ENCODE measurements around the gene CACNA1H. TPM values are rescaled to one million over a fixed set of nuclear protein-coding genes. Genes with fewer than 3 reads are reported as not detected.
"Not testable (repeated sequence)": the region's sequence is repeated elsewhere in the genome, so short reads cannot be mapped to it uniquely, and the experiment has no call there.

Gene CACNA1H
- total and polyA plus RNA-seq, 2 of the 4 experiments (the other 2 are of a cell fraction): 1.6 to 5.8 TPM

- H4K8ac ChIP-seq (ENCODE audit: low read depth in 2 of 2, low read length in 2 of 2); H2AK9ac ChIP-seq (replicated peaks; ENCODE audit: low read depth, low read length, poor library complexity); H4K5ac ChIP-seq (ENCODE audit: low read depth, low read length); ATAC-seq (ENCODE audit: low read depth); H4K20me1 ChIP-seq (ENCODE audit: insufficient read depth, low read length); H2BK20ac ChIP-seq (ENCODE audit: low read depth, low read length); H2AK5ac ChIP-seq (ENCODE audit: low read depth, low read length); H3K23ac ChIP-seq (ENCODE audit: low read depth, low read length); H3K4me2 ChIP-seq (ENCODE audit: low read depth, low read length); H3K4me3 ChIP-seq (ENCODE audit: insufficient read depth, low read depth, low read length); DNase-seq; in situ Hi-C loops (cut with MboI; ENCODE audit: low sequenced_read_pairs); H2AFZ ChIP-seq (replicated peaks; ENCODE audit: low read length, poor library complexity); H2BK120ac ChIP-seq (ENCODE audit: low read depth, low read length); POLR2A ChIA-PET (ENCODE audit: unreplicated experiment); H3K79me1 ChIP-seq (ENCODE audit: low read depth in 1 of 2, low read length in 2 of 2); H3K9me1 ChIP-seq (ENCODE audit: insufficient read depth, low read length); H3K9me3 ChIP-seq (ENCODE audit: control insufficient read depth, insufficient read depth, low read length); H2BK15ac ChIP-seq (ENCODE audit: low read depth, low read length); H3K18ac ChIP-seq (ENCODE audit: low read depth, low read length); H4K91ac ChIP-seq (ENCODE audit: insufficient read depth, low read depth, low read length); H3K27ac ChIP-seq (ENCODE audit: insufficient read depth, low read length); H3K14ac ChIP-seq (replicated peaks; ENCODE audit: low read depth, low read length); dilution Hi-C loops (cut with HindIII; ENCODE audit: low sequenced_read_pairs, unreplicated experiment); BruUV-seq (replicated peaks); H3K9ac ChIP-seq (ENCODE audit: low read depth, low read length); CTCF ChIA-PET; H2BK5ac ChIP-seq (ENCODE audit: low read depth, low read length, poor library complexity, severe bottlenecking); H3K4me1 ChIP-seq (ENCODE audit: control insufficient read depth, insufficient read depth, low read length); H3K56ac ChIP-seq (ENCODE audit: extremely low read depth, insufficient read depth, low read length); intact Hi-C loops (cut with micrococcal nuclease); H3K36me3 ChIP-seq (ENCODE audit: control insufficient read depth, insufficient read depth, low read length); H3K4ac ChIP-seq (ENCODE audit: low read depth, low read length): not testable (repeated sequence)
- H3K27me3 ChIP-seq (ENCODE audit: control insufficient read depth, insufficient read depth, low read length): peaks cover 18% of the 10 kb centered on the region
- WGBS, 2 experiments (ENCODE audit: extremely low coverage in 2 of 2, insufficient read length in 1 of 2): 90% methylated on average over 11 of the region's 14 CpGs; no CpG with 5 or more reads in 1 of the 2 experiments
These were observed 95.1 kb downstream of the CACNA1H start for GRCh38 chr16:1247903-1248537.

- H4K8ac ChIP-seq (ENCODE audit: low read depth in 2 of 2, low read length in 2 of 2); POLR2A ChIA-PET (ENCODE audit: unreplicated experiment); H3K9ac ChIP-seq (ENCODE audit: low read depth, low read length); H3K79me1 ChIP-seq (ENCODE audit: low read depth in 1 of 2, low read length in 2 of 2); BruUV-seq (replicated peaks); H2BK120ac ChIP-seq (ENCODE audit: low read depth, low read length); DNase-seq; intact Hi-C loops (cut with micrococcal nuclease); H3K14ac ChIP-seq (replicated peaks; ENCODE audit: low read depth, low read length); in situ Hi-C loops (cut with MboI; ENCODE audit: low sequenced_read_pairs); H3K23ac ChIP-seq (ENCODE audit: low read depth, low read length); H4K20me1 ChIP-seq (ENCODE audit: insufficient read depth, low read length); H2AFZ ChIP-seq (replicated peaks; ENCODE audit: low read length, poor library complexity); H3K4me3 ChIP-seq (ENCODE audit: insufficient read depth, low read depth, low read length); H3K4ac ChIP-seq (ENCODE audit: low read depth, low read length); H4K5ac ChIP-seq (ENCODE audit: low read depth, low read length); H3K56ac ChIP-seq (ENCODE audit: extremely low read depth, insufficient read depth, low read length); H4K91ac ChIP-seq (ENCODE audit: insufficient read depth, low read depth, low read length); CTCF ChIA-PET; H2AK5ac ChIP-seq (ENCODE audit: low read depth, low read length); H3K18ac ChIP-seq (ENCODE audit: low read depth, low read length); H3K36me3 ChIP-seq (ENCODE audit: control insufficient read depth, insufficient read depth, low read length); H3K4me2 ChIP-seq (ENCODE audit: low read depth, low read length); dilution Hi-C loops (cut with HindIII; ENCODE audit: low sequenced_read_pairs, unreplicated experiment); H2BK5ac ChIP-seq (ENCODE audit: low read depth, low read length, poor library complexity, severe bottlenecking); H2AK9ac ChIP-seq (replicated peaks; ENCODE audit: low read depth, low read length, poor library complexity); H3K9me1 ChIP-seq (ENCODE audit: insufficient read depth, low read length); H3K27ac ChIP-seq (ENCODE audit: insufficient read depth, low read length); H2BK15ac ChIP-seq (ENCODE audit: low read depth, low read length); H3K4me1 ChIP-seq (ENCODE audit: control insufficient read depth, insufficient read depth, low read length); H2BK20ac ChIP-seq (ENCODE audit: low read depth, low read length); H3K9me3 ChIP-seq (ENCODE audit: control insufficient read depth, insufficient read depth, low read length): not testable (repeated sequence)
- H3K27me3 ChIP-seq (ENCODE audit: control insufficient read depth, insufficient read depth, low read length): peaks cover 18% of the 10 kb centered on the region
- peak; percentile 96 for ATAC-seq (ENCODE audit: low read depth)
- no CpG with 5 or more reads among the region's 43 CpGs for WGBS, 2 experiments (ENCODE audit: extremely low coverage in 2 of 2, insufficient read length in 1 of 2)
These were observed 96.3 kb downstream of the CACNA1H start for GRCh38 chr16:1249031-1249755.
